NCI-H2196 (cell line): ENCODE measurements around the gene ZNF541.

Experiments used
- DNase-seq: peaks from one replicate; lab custom pipeline; 2025; ENCODE audit not compliant: unreplicated experiment; lab: John Stamatoyannopoulos, UW

ZNF541 gene

GRCh38 chr19:47573071-47574026, at the start of gene ZNF541:
Gene ZNF541 (minus strand): TSS chr19:47573148. CDS start chr19:47555856, 17,292 bp downstream.
- no peak for DNase-seq

- no peak for DNase-seq
These were observed 46.8 kb upstream of the ZNF541 start for GRCh38 chr19:47619763-47620162.

GRCh38 chr19:47618771-47619170, 45.8 kb upstream of the ZNF541 start:
- peak; percentile 90 for DNase-seq

- no peak for DNase-seq
These were observed 42.8 kb upstream of the ZNF541 start for GRCh38 chr19:47615714-47616113.

- no peak for DNase-seq
These were observed 42.3 kb upstream of the ZNF541 start for GRCh38 chr19:47615230-47615629.

- no peak for DNase-seq
These were observed 41.6 kb upstream of the ZNF541 start for GRCh38 chr19:47614559-47614958.

GRCh38 chr19:47614021-47614295, 41.0 kb upstream of the ZNF541 start:
- no peak for DNase-seq

- no peak for DNase-seq
These were observed 40.4 kb upstream of the ZNF541 start for GRCh38 chr19:47613165-47614020.

GRCh38 chr19:47610902-47611301, 38.0 kb upstream of the ZNF541 start:
- no peak for DNase-seq

GRCh38 chr19:47609906-47610894, 37.3 kb upstream of the ZNF541 start:
- DNase-seq: peak; percentile 31

GRCh38 chr19:47608969-47609905, 36.3 kb upstream of the ZNF541 start, which contains the start of gene BICRA:
Gene BICRA (plus strand): TSS chr19:47609134. CDS start chr19:47673575, 64,441 bp downstream.
- DNase-seq: peak; percentile 91

GRCh38 chr19:47608074-47608918, 35.3 kb upstream of the ZNF541 start:
- peak; percentile 96 for DNase-seq

- no peak for DNase-seq
These were observed 34.7 kb upstream of the ZNF541 start for GRCh38 chr19:47607564-47608073.

GRCh38 chr19:47603706-47604565, 31.0 kb upstream of the ZNF541 start:
- DNase-seq: no peak

GRCh38 chr19:47601180-47601904, 28.4 kb upstream of the ZNF541 start:
- no peak for DNase-seq

GRCh38 chr19:47600246-47601179, 27.6 kb upstream of the ZNF541 start:
- DNase-seq: peak; percentile 99
